Thoracic aorta (tissue), 2 donors: ENCODE measurements around the gene MDFIC2. TPM values are rescaled to one million over a fixed set of nuclear protein-coding genes. Genes with fewer than 3 reads are reported as not detected.

ENCODE experiments used
- ATAC-seq: fragments of 150-250 bp; one replicate; pipeline ENCODE4 v1.8.0; 2017; ENCODE audit warnings: low read depth; ENCODE audit not compliant: insufficient number of reproducible peaks, low FRiP score
- DNase-seq: peaks from one replicate; pipeline ENCODE4 v3.0.0-alpha.2; 2020; ENCODE audit warnings: low spot score
- H3K27ac ChIP-seq, 2 donors: fragments of 200-600 bp; sonication (generic); 1 replicate in 1 of 2; 2 replicates in 1 of 2; pipeline ENCODE4 v1.5.1; 2016; ENCODE audit warnings: mild to moderate bottlenecking in 2 of 2, moderate library complexity in 2 of 2
- H3K27me3 ChIP-seq: fragments of 200-600 bp; sonication (generic); replicated peaks from 2 replicates; pipeline ENCODE4 v1.6.0; 2016; ENCODE audit warnings: mild to moderate bottlenecking; ENCODE audit not compliant: insufficient read depth
- H3K36me3 ChIP-seq: fragments of 200-600 bp; sonication (generic); one replicate; pipeline ENCODE4 v1.5.1; 2016
- H3K4me1 ChIP-seq, 2 donors: fragments of 200-600 bp; sonication (generic); 1 replicate in 1 of 2; 2 replicates in 1 of 2; pipeline versions ENCODE4 v1.5.1 to v1.6.0; 2016; ENCODE audit warnings: low read depth in 2 of 2, mild to moderate bottlenecking in 1 of 2; ENCODE audit not compliant: control insufficient read depth in 1 of 2
- H3K4me3 ChIP-seq: fragments of 200-600 bp; sonication (generic); 2 replicates; pipeline ENCODE4 v1.5.1; 2016; ENCODE audit warnings: mild to moderate bottlenecking
- H3K9me3 ChIP-seq: fragments of 200-600 bp; sonication (generic); 2 replicates; pipeline ENCODE4 v1.5.1; 2016
- CTCF ChIP-seq: fragments of 200-600 bp; sonication (generic); IDR thresholded peaks from one replicate; pipeline ENCODE4 v1.5.1; 2019; ENCODE audit warnings: antibody characterized with exemption
- total RNA-seq, 2 donors: library from RNA; depleted of rRNA; stranded (reverse); fragments of >200 nt; gene quantifications; one replicate each; pipeline versions ENCODE4 v1.1.0 to v1.2.3, GENCODE V29; 2016

The MDFIC2 gene
- total RNA-seq, 2 donors from 2014 or later: not detected

GRCh38 chr3:70183781-70184504 is 128.5 kb downstream of the MDFIC2 start:
- H3K27ac ChIP-seq: no peak overlapping the region

GRCh38 chr3:70182166-70182565 is 130.3 kb downstream of the MDFIC2 start:
- Histone ChIP-seq H3K4me3 (no peak overlapping the region), H3K27me3 (no peaks in the 10 kb centered on the region), H3K27ac (no peak overlapping the region), H3K9me3 (no peaks in the 10 kb centered on the region), H3K4me1 (no peaks in the 10 kb centered on the region), H3K36me3 (no peaks in the 10 kb centered on the region)
- no peak for DNase-seq
- TF ChIP-seq CTCF: no peak
- no peak for ATAC-seq

More at GRCh38 chr3:70183781-70184504, 128.5 kb downstream of the MDFIC2 start:
- TF ChIP-seq CTCF: no peak
- no peaks in the 10 kb centered on the region for H3K27me3 ChIP-seq
- H3K36me3 ChIP-seq: no peaks in the 10 kb centered on the region
- H3K9me3 ChIP-seq: no peaks in the 10 kb centered on the region
- H3K4me1 ChIP-seq: no peaks in the 10 kb centered on the region
- ATAC-seq (no peak), DNase-seq (no peak)
- H3K4me3 ChIP-seq: no peak overlapping the region

GRCh38 chr3:70180664-70181063 is 131.8 kb downstream of the MDFIC2 start:
- ATAC-seq: no peak
- DNase-seq: no peak
- Histone ChIP-seq H3K27ac (no peak overlapping the region), H3K4me3 (no peak overlapping the region), H3K4me1 (no peaks in the 10 kb centered on the region), H3K36me3 (no peaks in the 10 kb centered on the region), H3K9me3 (no peaks in the 10 kb centered on the region), H3K27me3 (no peaks in the 10 kb centered on the region)
- no peak for TF ChIP-seq CTCF

- no peak for TF ChIP-seq CTCF
- ATAC-seq: no peak
- H3K9me3 ChIP-seq: no peaks in the 10 kb centered on the region
- H3K36me3 ChIP-seq: no peaks in the 10 kb centered on the region
- no peaks in the 10 kb centered on the region for H3K27me3 ChIP-seq
- H3K4me3 ChIP-seq: no peak overlapping the region
- DNase-seq: no peak
- H3K4me1 ChIP-seq: no peaks in the 10 kb centered on the region
- H3K27ac ChIP-seq: no peak overlapping the region
Observed at GRCh38 chr3:70179111-70179510, 133.3 kb downstream of the MDFIC2 start.

- no peak for TF ChIP-seq CTCF
- no peak for ATAC-seq
- Histone ChIP-seq H3K27me3 (no peaks in the 10 kb centered on the region), H3K9me3 (no peaks in the 10 kb centered on the region), H3K4me3 (no peak overlapping the region), H3K4me1 (no peaks in the 10 kb centered on the region), H3K36me3 (no peaks in the 10 kb centered on the region), H3K27ac (no peak overlapping the region)
- no peak for DNase-seq
Observed at GRCh38 chr3:70177881-70178645, 134.4 kb downstream of the MDFIC2 start.
